K562 (cell line): Measurements from ENCODE around the gene ROM1. TPM values are rescaled to one million over a fixed set of nuclear protein-coding genes. Genes with fewer than 3 reads are reported as not detected.

Experiments used
- ARID1B ChIP-seq: fragments of 450-650 bp; IDR thresholded peaks from 2 replicates; pipeline ENCODE4 v1.6.1; 2016; ENCODE audit warnings: antibody characterized with exemption, mild to moderate bottlenecking, inconsistent platforms
- CC2D1A ChIP-seq: fragments of 450-650 bp; IDR thresholded peaks from 2 replicates; pipeline ENCODE4 v1.6.1; 2017; ENCODE audit warnings: mild to moderate bottlenecking
- CCAR2 ChIP-seq: fragments of 200-400 bp; formaldehyde crosslinking; IDR thresholded peaks from 2 replicates; pipeline ENCODE4 v1.6.1; 2017; ENCODE audit warnings: mild to moderate bottlenecking, low read depth, low read length
- DPF2 ChIP-seq: fragments of 450-650 bp; IDR thresholded peaks from 2 replicates; pipeline ENCODE4 v1.6.1; 2016
- GTF2A2 ChIP-seq: IDR thresholded peaks from 2 replicates; pipeline ENCODE4 v1.6.1; 2016; ENCODE audit warnings: mild to moderate bottlenecking, missing genetic modification characterization, missing compliant biosample characterization
- RBBP5 ChIP-seq: fragments of 200-600 bp; sonication (generic); IDR thresholded peaks from 2 replicates; pipeline ENCODE4 v1.6.1; 2012; ENCODE audit warnings: borderline replicate concordance, mild to moderate bottlenecking, low read length, control low read depth, inconsistent platforms; ENCODE audit not compliant: insufficient read depth, poor library complexity, severe bottlenecking
- RBM17 ChIP-seq: fragments of 200-400 bp; formaldehyde crosslinking; IDR thresholded peaks from 2 replicates; pipeline ENCODE4 v1.6.1; 2017; ENCODE audit warnings: low read depth, mild to moderate bottlenecking, low read length, borderline replicate concordance
- XRCC5 ChIP-seq: fragments of 200-400 bp; formaldehyde crosslinking; IDR thresholded peaks from 2 replicates; pipeline ENCODE4 v1.6.1; 2017; ENCODE audit warnings: low read depth, mild to moderate bottlenecking, low read length
- ZBTB40 ChIP-seq, 2 experiments: fragments of 450-650 bp in 1 of 2; sonication (generic) in 1 of 2; formaldehyde crosslinking in 1 of 2; IDR thresholded peaks; 2 replicates each; pipeline versions ENCODE4 v1.7.1 to v1.9.0; 2016 to 2022; ENCODE audit warnings: inconsistent platforms in 1 of 2, mild to moderate bottlenecking in 1 of 2, missing genetic modification reagents in 1 of 2
- polyA plus RNA-seq, 8 experiments: library from polyadenylated mRNA; depleted of rRNA in 4 of 8; stranded (reverse) in 5 of 8; unstranded in 3 of 8; fragments of >200 nt; fragmentation: Nextera tagmentation in 2 of 8; fragmentation: Illumina TruSeq in 1 of 8; extraction: Ambion mirVana in 2 of 8; extraction: Trizol in 1 of 8; gene quantifications; 2 replicates each; pipeline versions ENCODE4 v1.2.1 to v1.2.3, GENCODE V29; 2011 to 2014; ENCODE audit warnings: inconsistent platforms in 1 of 8, missing spikeins in 1 of 8
- total RNA-seq, 7 experiments: library from RNA; depleted of rRNA in 6 of 7; stranded (reverse); fragments of >200 nt in 6 of 7; fragmentation: Illumina TruSeq in 2 of 7; extraction: Trizol in 2 of 7; gene quantifications; 2 replicates each; pipeline versions ENCODE4 v1.2.1 to v1.2.3, GENCODE V29; 2011 to 2021; ENCODE audit warnings: low replicate concordance in 1 of 7
- TF ChIP-seq, protein P1 (sequence below): IDR thresholded peaks from 2 replicates; pipeline ENCODE4 v1.6.1; 2011; ENCODE audit not compliant: insufficient read length; ENCODE audit errors: extremely low read depth
- TF ChIP-seq, protein P2 (sequence below): fragments of 250-450 bp; sonication (Bioruptor Pico); IDR thresholded peaks from 2 replicates; pipeline ENCODE4 v1.6.1; 2021; ENCODE audit warnings: mild to moderate bottlenecking

Gene ROM1
- total and polyA plus RNA-seq, 9 of the 15 experiments (the other 6 are each of a cell fraction or from before 2014, with no cell fraction given) = 0.75 to 4.0 (median 2.6) TPM

GRCh38 chr11:62599069-62599696, 13.9 kb upstream of the ROM1 start (continued):
- TF ChIP-seq ZBTB40 (IDR thresholded peaks at IDR 0.05) = peak; percentile 46
- TF ChIP-seq ZBTB40 (CRISPR knock-in tag; IDR thresholded peaks at IDR 0.05) = no peak
- 0 out of 2 replicates have a peak, but pooled peaks have one; percentile 10 for TF ChIP-seq CC2D1A
- TF ChIP-seq, protein P1, sequence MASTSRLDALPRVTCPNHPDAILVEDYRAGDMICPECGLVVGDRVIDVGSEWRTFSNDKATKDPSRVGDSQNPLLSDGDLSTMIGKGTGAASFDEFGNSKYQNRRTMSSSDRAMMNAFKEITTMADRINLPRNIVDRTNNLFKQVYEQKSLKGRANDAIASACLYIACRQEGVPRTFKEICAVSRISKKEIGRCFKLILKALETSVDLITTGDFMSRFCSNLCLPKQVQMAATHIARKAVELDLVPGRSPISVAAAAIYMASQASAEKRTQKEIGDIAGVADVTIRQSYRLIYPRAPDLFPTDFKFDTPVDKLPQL = no peak
- peak; percentile 77; the same call in 1 of the 2 replicates for TF ChIP-seq XRCC5
- no peak for TF ChIP-seq RBM17
- TF ChIP-seq GTF2A2 (tag) = no peak
- TF ChIP-seq, protein P2, sequence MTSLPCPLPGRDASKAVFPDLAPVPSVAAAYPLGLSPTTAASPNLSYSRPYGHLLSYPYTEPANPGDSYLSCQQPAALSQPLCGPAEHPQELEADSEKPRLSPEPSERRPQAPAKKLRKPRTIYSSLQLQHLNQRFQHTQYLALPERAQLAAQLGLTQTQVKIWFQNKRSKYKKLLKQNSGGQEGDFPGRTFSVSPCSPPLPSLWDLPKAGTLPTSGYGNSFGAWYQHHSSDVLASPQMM (CRISPR knock-in tag) = no peak
- peak; percentile 67; the same call in 1 of the 2 replicates for TF ChIP-seq DPF2
- TF ChIP-seq RBBP5 = no peak
- TF ChIP-seq CCAR2 = no peak
- TF ChIP-seq ARID1B = no peak
